Mucosa of gallbladder (tissue), 1 donor: Measurements from ENCODE around the gene PDGFA. TPM values are rescaled to one million over a fixed set of nuclear protein-coding genes. Genes with fewer than 3 reads are reported as not detected.

Source experiments
- DNase-seq: peaks from one replicate; pipeline ENCODE4 v3.0.0-alpha.2; 2020; ENCODE audit warnings: low spot score
- total RNA-seq: library from RNA; stranded (reverse); gene quantifications from one replicate; pipeline ENCODE4 v1.2.1, GENCODE V29; 2021
- donor health status: DM: no; HTN: no; CAD: no.

Gene PDGFA
- total RNA-seq, 1 donor from 2014 or later = 51.2 TPM

- no peak for DNase-seq
These were observed 28.2 kb downstream of the PDGFA start for GRCh38 chr7:491292-491957.

GRCh38 chr7:490461-491291 lies 29.0 kb downstream of the PDGFA start:
- no peak for DNase-seq

- no peak for DNase-seq
These were observed 29.8 kb downstream of the PDGFA start for GRCh38 chr7:489876-490275.

GRCh38 chr7:486216-486743 lies 33.4 kb downstream of the PDGFA start:
- DNase-seq = no peak

- peak; percentile 59 for DNase-seq
These were observed 34.2 kb downstream of the PDGFA start for GRCh38 chr7:485188-486081.

GRCh38 chr7:484356-485101 lies 35.1 kb downstream of the PDGFA start:
- DNase-seq = no peak

- DNase-seq = no peak
These were observed 35.8 kb downstream of the PDGFA start for GRCh38 chr7:483656-484355.

- no peak for DNase-seq
These were observed 37.0 kb downstream of the PDGFA start for GRCh38 chr7:482521-483083.

- DNase-seq = no peak
These were observed 38.3 kb downstream of the PDGFA start for GRCh38 chr7:481219-481930.

- no peak for DNase-seq
These were observed 39.0 kb downstream of the PDGFA start for GRCh38 chr7:480531-481218.

- no peak for DNase-seq
These were observed 39.6 kb downstream of the PDGFA start for GRCh38 chr7:479948-480499.

GRCh38 chr7:479115-479947 lies 40.3 kb downstream of the PDGFA start:
- no peak for DNase-seq

- DNase-seq = no peak
These were observed 41.9 kb downstream of the PDGFA start for GRCh38 chr7:477626-478220.

- no peak for DNase-seq
These were observed 42.8 kb downstream of the PDGFA start for GRCh38 chr7:476736-477360.

GRCh38 chr7:475951-476441 lies 43.6 kb downstream of the PDGFA start:
- DNase-seq = no peak

GRCh38 chr7:475425-475728 lies 44.3 kb downstream of the PDGFA start:
- no peak for DNase-seq
